ENCODE data around the gene FKBP1A.

DNA sequence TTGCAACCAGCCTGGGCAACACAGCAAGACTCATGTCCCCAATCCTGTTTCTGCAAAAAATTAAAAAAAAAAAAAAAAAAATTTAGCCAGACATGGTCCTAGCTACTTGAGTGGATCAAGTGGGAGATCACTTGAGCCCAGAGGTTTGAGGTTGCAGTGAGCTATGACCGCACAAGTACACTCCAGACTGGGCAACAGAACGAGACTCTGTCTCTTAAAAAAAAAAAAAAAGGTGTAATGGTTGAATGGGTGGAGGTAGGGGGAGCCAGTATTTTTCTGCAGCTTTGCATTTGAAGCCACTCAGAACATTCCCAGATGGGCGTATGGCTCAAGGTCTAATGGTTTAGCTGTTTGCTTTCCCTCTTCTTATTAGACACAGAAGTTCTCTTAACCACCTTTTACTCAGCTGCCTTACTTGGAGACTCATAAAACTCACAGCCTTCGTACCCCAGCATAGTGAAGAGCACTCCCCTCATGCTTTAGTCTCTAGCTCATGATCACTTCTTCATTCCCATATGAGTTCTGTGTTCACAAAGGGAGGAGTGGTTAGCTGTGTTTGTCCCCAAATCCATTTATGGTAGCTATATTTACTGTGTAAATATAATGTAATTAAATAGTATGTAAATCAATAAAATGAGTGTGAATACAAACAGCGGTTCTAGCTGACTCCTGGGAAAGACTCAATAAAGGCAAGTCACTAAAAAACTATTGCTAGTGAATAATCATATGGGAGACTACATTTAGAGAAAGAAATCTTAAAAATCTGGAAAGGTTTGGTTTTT is 9.0 kb downstream of the FKBP1A start:
- TF ChIP-seq, protein P1, sequence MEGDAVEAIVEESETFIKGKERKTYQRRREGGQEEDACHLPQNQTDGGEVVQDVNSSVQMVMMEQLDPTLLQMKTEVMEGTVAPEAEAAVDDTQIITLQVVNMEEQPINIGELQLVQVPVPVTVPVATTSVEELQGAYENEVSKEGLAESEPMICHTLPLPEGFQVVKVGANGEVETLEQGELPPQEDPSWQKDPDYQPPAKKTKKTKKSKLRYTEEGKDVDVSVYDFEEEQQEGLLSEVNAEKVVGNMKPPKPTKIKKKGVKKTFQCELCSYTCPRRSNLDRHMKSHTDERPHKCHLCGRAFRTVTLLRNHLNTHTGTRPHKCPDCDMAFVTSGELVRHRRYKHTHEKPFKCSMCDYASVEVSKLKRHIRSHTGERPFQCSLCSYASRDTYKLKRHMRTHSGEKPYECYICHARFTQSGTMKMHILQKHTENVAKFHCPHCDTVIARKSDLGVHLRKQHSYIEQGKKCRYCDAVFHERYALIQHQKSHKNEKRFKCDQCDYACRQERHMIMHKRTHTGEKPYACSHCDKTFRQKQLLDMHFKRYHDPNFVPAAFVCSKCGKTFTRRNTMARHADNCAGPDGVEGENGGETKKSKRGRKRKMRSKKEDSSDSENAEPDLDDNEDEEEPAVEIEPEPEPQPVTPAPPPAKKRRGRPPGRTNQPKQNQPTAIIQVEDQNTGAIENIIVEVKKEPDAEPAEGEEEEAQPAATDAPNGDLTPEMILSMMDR (conservative IDR thresholded peaks at IDR 0.05 in 1 of 2, IDR thresholded peaks at IDR 0.05 in 1 of 2; ENCODE audit: extremely low read depth in 1 of 2, insufficient read depth in 1 of 2, low read depth in 1 of 2, low read length in 2 of 2) = no peak
- no peak for TF ChIP-seq EZH2 (IDR thresholded peaks at IDR 0.05; ENCODE audit: borderline replicate concordance, low read length)
